GM19035 (cell line): ENCODE measurements around the gene GPS1.

ENCODE experiments used
- ATAC-seq: cut with Tn5 transposase; IDR thresholded peaks from one replicate; pipeline ENCODE4 v1.9.1; 2021; ENCODE audit not compliant: unreplicated experiment

Gene GPS1

DNA sequence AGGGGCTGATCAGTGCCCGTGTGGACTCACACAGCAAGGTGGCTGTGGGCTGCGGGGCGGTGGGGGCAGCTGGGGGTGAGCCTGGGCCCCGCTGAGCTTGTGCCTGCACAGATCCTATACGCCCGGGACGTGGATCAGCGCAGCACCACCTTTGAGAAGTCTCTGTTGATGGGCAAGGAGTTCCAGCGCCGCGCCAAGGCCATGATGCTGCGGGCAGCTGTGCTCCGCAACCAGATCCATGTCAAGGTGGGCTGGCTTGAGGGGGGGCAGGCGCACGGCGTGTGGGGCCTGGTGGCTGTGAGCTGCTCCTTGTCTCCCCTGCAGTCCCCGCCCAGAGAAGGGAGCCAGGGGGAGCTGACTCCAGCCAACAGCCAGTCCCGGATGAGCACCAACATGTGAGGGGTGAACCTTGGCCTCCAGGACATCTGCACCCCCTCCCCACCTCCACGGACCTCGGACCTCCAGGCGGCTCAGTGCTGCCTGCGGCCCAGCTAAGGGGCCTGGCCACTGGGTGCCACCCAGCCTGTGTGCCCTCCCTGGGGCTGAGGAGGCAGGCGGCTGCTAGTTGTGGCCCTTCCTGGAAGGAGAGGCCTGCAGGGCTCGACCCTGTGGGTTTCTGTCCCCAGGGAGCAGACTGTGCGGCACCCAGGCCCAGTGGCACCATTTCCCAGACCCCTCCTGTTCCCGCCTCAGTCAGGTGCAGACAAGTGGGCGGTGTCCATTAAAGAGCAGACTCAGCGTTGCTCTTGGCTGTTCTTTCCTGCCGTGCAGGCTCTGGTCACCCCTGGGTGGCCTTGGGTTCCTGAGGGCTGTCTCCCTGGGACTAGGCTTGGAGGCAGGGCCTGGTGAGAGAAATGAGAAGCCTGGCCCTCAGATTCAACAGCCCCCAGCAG, 5.3 kb downstream of the GPS1 start:
- ATAC-seq, result no peak

GRCh38 chr17:82058230-82058854, 6.6 kb downstream of the GPS1 start:
- ATAC-seq, result no peak

- ATAC-seq, result no peak
Observed at GRCh38 chr17:82058855-82059249, 7.2 kb downstream of the GPS1 start.

DNA sequence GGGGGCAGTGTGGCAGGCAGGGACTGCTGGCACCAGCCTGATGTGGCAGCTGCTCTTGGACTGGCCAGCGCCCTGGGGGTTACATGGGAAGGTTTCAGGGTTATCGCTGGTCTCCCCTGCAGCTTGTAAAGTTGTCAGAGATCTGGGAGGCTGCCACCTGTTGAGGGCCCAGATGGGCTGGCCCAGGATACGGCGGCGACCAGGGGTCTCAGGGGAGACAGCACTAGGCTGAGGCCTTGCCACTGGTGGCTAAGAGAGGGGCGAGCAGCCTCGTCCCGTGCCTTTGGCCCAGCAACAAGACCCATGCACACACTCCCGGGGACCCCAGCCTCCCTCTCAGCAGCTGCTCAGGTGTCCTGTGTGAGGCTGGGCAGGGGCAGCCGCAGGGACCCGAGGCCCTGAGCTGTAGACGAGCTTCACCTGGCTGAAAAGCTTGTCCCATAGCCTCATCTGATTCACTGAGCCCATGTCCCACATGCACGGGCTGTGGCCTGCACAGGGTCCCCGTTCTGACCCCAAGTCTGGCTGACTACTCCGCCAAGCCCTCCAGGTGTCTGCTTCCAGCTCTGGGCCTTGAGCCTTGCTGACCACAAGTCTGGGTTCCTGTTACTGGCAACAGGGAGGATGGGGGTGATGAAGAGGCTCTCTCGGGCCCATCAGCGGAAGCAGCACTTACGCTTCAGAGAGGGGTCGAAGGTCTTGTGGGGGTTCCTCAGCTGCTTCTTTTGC, 7.7 kb downstream of the GPS1 start:
- no peak for ATAC-seq

DNA sequence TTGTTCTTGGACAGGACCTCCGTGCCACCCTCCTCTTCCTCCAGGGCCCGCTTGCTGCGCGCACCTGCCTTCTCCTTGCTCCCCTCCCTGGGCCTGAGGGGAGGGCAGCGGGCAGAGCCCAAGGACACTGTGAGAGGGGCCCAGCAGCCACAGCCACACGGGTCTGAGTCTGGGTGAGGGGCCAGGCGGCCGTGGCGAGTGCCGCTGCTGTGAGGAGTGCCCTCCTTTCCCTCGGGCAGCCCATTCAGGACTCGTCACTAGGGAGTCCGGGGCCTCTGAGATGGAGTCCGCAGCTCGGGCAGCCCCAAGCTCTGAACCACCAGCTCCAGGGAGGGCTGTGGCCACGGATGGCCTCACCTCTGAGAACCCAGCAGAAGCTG, 8.3 kb downstream of the GPS1 start:
- ATAC-seq, result no peak

DNA sequence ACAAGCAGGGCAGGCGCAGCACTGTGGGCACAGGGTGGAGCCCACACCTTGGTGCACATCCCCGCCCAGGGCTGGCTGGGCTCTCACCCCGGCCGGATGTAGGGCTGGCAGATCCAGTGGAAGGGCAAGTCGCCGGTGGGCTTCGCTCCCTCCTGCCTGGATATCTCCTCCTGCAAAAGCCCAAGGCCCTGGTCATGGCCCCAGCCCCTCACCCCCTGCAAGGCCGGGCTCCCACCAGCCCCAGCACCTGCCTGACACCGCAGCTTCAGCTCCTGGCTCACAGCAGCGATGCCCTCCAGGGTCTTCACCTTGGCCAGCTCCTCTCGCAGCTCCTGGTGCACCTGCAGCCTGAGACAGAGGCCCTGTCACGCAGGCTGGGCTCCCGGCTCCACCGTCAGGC, 8.9 kb downstream of the GPS1 start:
- ATAC-seq, result no peak

GRCh38 chr17:82061047-82061925, 9.6 kb downstream of the GPS1 start:
- no peak for ATAC-seq

DNA sequence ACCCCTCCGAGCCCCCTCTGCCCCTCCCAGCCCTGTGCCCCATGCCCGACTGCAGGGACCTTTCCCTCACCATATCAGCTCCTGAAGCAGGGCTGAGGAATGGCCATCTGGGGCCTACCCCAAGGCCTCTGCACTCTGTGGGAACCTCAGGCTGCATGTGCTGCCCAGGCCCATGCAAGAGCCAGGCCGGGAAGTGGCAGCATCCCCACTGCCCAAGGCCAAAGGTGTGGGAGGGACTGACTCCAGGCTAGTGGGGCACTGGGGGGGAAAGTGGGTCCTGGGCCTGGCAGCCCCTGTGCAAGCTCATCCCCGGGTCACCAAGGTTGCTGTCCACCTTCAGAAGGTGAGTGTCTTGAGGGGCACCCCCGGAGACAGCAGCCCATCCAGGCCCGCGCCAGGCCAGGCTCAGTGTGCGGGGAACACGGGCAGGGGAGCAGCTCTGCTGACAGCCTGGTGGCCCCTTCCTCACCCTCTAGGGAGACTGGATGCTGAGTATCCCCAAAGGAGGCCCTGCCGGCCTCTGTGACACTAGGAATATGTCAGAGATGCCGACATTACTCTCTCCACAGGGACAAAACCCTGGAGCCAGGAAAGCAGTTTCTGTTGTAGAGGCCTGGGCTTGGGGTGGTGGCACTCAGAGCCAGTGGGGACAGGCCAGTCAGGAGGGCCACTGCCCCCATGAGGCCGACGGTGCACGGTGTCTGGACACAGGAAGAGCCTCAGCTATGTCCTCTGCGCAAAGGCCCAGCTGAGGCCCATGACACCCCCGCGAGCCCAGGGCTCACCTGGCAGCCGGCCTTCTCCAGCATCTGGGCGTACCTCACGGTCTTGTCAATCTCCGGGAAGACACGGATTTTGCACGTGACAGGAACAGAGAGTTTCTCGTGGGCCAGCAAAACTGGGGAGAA, 10.6 kb downstream of the GPS1 start:
- ATAC-seq, result no peak

GRCh38 chr17:82062984-82063368, 11.3 kb downstream of the GPS1 start:
- ATAC-seq, result no peak

GRCh38 chr17:82063424-82064415, 12.0 kb downstream of the GPS1 start:
- no peak for ATAC-seq

GRCh38 chr17:82064433-82065192, 12.9 kb downstream of the GPS1 start:
- ATAC-seq, result no peak

DNA sequence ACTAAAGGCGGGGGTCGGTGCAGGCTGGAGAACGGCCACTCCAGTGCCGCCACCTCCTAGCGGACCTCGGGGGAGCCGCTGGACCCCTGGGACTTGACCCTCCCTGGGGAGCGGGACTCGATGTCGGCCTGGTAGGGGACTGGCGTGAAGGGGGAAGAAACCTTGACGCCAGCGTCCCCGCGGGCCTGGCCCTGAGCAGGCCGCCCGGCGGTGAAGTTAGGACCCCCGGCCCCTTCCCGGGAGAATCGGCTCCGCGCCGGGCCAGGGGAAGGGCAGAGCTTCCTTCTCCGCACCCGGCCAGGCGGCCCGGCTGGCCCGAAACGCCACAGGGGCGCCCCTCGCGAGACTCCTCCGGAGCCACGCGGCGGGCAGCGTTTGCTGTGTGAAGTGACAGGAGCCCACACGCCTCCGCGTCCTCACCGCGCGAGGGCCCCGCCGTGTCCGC, 13.5 kb downstream of the GPS1 start:
- peak; percentile 39 for ATAC-seq

GRCh38 chr17:82065638-82066303, 14.1 kb downstream of the GPS1 start, which contains the start of gene DUS1L:
TSS of gene DUS1L (minus strand) at chr17:82065804. CDS start at chr17:82065059, 745 bp downstream.
- peak; percentile 73 for ATAC-seq

DNA sequence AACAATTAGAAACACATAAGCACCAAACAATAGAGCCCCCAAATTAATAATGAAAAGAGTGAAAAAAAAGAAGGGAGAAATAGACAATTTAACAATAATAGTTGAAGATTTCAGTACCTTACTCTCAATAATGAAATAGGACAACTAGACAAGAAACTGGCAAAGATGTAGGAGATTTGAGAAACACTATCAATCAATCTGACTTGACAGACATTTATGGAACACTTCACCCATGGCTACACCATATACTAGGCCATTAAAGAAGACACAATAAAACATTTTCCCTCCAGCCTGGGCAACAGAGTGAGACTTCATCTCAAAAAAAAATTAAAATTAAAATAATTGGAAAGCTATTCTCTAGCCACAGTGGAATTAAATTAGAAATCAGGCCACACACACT, 18.9 kb downstream of the GPS1 start:
- ATAC-seq, result no peak

DNA sequence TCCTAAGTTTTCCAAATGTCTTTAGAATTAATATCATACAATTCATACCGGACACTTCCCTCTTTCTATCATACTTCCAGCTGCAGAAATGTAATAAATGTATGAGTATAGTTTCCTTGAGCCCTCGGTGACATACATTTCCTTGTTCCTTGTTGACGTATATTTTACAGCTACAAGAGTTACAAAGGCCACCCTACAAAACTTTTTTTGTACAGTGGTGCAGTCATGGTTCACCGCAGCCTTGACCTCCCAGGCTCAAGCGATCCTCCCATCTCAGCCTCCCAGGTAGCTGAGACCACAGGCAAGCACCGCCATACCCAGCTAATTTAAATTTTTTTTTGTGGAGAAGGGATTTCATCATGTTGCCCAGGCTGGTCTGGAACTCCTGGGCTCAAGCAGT, 21.1 kb downstream of the GPS1 start:
- ATAC-seq, result no peak

GRCh38 chr17:82073446-82073845, 21.7 kb downstream of the GPS1 start:
- ATAC-seq, result no peak
